GM19468 (cell line): ENCODE data around the gene TNFSF9.
"Not testable (repeated sequence)": the region's sequence is repeated elsewhere in the genome, so short reads cannot be mapped to it uniquely, and the experiment has no call there.

Experiments
- ATAC-seq: cut with Tn5 transposase; IDR thresholded peaks from one replicate; pipeline ENCODE4 v1.9.1; 2021; ENCODE audit warnings: mild to moderate bottlenecking, moderate library complexity, moderate number of reproducible peaks; ENCODE audit not compliant: unreplicated experiment; ENCODE audit errors: extremely low read depth

Gene TNFSF9

DNA sequence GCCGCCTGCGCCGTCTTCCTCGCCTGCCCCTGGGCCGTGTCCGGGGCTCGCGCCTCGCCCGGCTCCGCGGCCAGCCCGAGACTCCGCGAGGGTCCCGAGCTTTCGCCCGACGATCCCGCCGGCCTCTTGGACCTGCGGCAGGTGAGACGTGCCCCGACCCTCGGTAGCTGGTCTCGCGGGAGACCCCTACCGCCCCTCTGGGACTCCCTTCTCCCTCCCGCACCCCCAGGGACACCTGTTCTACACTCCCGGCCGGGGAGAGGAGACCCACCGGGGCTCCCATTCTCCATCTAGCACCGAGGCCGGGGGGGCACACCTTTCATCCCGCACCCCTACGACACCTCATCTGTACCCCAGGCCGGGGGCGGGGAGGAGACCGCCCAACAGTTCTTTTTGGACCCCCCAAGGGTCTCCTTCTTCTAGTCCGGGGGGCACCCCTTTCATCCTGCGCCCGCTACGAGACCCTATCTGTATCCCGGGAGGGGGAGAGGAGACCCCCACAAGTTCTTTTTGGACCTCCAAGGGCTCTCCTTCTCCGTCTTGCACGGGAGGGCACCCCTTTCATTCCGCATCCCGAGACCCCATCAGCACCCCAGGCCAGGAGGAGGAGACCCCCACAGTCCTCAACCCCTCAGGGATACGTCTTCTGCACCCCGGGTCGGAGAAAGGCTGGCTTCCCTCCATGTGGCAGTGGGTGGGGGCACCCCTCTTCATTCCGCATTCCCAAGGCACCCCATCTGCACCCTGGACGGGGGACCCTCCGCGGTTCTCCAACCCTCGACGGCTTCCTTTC, 533 bp downstream of the TNFSF9 start:
- no peak for ATAC-seq

DNA sequence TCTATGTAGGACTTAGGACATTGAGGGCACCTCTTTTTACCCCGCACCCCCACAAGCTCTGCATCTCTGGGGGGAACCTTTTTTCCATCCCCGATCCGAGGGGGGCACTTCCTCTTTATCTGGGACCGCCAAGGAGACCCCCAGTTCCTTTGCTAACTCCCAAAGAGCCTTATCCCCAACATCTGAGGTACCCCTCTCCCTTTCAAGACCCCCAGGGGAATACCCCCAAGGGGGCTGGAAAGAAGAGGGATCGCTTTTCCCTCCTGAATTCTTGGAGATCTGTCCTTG, 1.1 kb downstream of the TNFSF9 start:
- no peak for ATAC-seq

DNA sequence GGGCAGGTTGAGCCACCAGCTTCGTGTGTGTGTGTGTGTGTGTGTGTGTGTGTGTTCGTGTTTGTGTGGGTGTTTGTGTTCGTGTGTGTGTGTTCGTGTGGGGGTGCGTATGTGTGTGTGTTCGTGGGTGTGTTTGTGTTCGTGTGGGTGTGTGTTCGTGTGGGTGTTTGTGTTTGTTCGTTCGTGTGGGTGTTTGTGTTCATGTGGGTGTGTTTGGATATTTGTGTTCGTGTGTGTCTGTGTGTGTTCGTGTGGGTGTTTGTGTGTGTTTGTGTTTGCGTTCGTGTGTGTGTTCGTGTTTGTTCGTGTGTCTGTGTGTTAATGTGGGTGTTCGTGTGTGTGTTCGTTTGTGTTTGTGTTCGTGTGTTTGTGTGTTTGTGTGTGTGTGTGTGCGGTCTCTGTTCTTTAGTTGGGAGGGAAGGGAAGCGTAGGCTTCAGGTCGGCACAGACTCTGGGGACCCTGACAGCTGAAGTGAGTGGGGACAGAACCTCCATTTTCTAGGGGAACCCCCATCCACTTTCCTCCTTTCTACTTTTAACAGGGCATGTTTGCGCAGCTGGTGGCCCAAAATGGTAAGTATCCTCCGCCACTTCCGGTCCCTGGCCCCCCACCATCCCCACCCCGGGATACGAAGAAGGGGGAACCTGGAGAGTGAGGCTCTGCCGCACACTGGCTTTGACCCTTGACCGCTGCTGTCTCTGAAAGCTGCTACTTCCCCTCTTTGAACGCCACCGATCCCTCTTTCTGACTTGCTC, 1.6 kb downstream of the TNFSF9 start:
- ATAC-seq, result no peak

DNA sequence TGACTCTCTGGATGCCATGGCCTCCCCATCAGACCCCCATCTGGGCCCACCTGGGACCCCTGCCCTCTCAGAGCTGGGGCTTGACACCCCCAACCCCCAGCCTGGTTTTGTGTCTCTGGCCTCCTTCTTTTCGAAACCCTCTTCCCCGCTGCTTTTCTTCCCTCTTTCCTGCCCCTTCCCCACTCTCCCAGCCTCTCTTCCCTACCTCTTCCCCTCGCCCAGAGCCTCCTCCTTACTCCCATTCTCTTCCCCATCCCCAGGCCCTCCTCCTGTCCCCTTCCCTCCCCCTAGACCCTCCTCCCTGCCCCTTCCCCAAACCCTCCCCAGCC, 2.1 kb downstream of the TNFSF9 start:
- no peak for ATAC-seq

DNA sequence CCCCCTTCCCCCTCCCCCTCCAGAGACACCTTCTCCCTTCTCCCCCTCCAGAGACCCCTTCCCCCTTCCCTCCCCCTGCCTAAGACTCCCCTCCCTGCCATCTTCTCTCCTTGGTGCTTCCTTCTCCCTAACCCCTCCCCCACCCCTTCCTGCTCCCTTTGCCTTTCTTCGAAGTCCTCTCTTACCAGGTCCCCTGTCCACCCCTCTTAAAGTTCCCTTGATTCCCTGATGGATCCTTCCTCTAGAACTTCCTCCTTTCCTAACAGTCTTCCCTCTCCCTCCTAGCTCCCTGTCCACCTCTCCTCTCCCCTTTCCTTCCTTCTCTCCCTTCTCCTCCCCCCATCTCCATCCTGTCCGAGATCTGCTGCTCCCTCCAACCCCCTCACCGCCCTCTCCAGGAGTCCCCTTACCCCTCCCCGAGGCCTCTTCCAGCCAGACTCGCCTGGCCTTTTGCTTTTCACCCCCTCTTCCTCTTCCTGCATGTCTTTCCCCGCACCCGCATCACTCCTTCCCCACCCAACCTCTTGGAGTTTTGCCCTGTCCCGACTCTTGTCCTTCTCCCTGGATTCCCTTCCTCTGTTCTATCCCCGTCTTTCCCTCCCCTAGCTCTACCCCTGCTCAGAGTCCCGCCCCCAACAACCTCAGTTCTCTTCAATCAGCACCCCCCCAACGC, 3.1 kb downstream of the TNFSF9 start:
- no peak for ATAC-seq

DNA sequence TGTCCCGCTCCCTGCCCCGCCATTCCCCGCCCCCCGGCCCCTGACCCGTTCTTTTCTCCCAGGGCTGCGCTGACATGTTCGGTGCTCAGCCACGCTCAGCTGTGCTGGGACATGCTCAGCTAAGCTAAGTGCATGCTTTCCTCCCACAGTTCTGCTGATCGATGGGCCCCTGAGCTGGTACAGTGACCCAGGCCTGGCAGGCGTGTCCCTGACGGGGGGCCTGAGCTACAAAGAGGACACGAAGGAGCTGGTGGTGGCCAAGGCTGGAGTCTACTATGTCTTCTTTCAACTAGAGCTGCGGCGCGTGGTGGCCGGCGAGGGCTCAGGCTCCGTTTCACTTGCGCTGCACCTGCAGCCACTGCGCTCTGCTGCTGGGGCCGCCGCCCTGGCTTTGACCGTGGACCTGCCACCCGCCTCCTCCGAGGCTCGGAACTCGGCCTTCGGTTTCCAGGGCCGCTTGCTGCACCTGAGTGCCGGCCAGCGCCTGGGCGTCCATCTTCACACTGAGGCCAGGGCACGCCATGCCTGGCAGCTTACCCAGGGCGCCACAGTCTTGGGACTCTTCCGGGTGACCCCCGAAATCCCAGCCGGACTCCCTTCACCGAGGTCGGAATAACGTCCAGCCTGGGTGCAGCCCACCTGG, 3.7 kb downstream of the TNFSF9 start:
- no peak for ATAC-seq

DNA sequence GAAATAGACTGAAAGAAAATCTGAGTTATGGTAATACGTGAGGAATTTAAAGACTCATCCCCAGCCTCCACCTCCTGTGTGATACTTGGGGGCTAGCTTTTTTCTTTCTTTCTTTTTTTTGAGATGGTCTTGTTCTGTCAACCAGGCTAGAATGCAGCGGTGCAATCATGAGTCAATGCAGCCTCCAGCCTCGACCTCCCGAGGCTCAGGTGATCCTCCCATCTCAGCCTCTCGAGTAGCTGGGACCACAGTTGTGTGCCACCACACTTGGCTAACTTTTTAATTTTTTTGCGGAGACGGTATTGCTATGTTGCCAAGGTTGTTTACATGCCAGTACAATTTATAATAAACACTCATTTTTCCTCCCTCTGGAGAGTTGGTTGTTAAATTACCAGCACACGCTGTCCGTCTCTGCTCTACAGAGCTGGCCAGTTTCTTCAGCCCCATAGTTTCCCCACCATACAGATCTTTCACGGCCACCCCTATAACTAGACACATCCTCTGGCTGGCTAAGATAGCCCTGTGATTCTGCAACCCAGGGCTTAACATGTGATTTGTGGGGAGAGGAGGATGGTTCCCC, 4.8 kb downstream of the TNFSF9 start:
- no peak for ATAC-seq

DNA sequence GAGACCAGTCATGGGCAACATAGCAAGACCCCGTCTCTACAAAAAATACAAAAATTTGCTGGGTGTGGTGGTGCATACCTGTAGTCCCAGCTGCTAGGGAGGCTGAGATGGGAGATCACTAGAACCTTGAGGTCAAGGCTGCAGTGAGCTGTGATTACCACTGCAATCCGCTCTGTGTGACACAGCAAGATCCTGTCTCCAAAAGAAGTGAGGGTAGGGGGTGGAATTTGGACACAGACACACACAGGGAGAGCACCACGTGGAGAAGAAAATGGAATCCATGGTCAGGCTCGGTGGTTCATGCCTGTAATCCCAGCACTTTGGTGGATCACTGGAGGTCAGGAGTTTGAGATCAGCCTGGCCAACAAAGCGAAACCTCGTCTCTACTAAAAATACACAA, 8.7 kb downstream of the TNFSF9 start:
- ATAC-seq, result no peak

DNA sequence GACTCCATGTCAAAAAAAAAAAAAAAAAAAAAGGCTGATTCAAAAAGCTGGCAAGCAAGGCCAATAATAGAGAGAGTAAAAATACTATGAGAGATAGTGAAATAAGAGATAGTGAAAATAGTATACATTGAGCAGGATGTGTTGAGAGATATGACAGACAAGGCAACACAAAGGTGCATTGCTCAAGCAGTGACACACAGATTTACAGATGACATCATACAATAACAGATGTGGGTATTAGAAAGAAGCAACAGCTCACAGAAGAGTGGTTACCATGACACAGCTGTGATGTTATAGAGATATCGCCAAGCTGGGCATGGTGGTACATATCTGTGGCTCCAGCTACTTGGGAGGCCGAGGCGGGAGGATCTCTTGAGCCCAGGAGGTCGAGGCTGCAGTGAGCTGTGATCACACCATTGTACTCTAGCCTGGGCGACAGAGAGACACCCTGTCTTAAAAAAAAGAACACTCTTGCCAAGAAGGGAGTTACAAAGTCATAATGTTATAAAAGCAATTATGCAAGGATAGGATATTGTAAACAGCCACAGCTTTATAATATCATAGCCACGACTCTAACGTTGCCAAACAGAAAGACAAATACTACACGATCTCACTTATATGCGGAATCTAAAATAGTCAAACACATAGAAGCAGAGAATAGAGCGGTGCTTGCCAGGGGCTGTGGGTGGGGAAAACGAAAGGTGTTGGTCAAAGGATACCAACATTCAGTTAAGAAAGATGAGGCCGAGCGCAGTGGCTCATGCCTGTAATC, 10.3 kb downstream of the TNFSF9 start:
- ATAC-seq, result no peak

DNA sequence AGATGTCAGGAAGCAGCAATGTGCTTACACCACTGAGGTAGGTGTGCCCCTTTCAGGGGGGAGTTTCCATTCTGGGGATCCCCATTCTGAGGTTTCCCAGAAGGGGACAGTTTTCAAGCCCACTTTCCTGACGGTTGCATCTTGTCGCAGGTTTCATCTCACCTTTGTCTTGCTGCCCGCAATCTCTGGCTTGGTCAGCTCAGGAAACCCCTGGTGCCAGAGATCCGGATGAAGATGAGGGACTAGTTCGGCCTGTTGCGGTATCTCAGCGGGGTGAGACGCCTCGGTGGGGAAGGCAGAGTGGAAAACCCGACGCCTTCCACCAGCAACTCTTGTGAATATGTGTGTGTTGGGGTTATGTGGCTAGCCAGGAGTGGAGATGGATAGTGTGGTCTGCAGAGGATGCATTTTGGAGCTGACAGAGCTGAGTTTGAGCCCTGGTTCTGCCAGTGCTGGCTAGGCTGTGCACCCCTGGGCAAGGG, 13.1 kb downstream of the TNFSF9 start:
- no peak for ATAC-seq

DNA sequence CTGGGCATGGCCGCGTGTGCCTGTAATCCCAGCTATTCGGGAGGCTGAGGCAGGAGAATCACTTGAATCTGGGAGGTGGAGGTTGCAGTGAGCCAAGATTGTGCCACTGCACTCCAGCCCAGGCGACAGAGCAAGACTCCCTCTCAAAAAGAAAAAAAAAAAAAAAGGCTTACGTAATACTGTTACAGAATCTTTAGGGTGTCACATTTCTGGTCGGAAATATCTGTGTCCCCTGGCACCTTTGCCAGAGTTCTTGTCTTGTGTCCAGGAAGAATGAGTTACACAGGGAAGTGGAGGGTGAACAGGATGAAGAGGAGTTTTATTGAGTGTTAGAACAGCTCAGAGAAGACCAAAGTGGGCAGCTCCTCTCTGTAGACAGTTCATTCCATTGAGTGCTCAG, 19.9 kb downstream of the TNFSF9 start:
- not testable (repeated sequence) for ATAC-seq

DNA sequence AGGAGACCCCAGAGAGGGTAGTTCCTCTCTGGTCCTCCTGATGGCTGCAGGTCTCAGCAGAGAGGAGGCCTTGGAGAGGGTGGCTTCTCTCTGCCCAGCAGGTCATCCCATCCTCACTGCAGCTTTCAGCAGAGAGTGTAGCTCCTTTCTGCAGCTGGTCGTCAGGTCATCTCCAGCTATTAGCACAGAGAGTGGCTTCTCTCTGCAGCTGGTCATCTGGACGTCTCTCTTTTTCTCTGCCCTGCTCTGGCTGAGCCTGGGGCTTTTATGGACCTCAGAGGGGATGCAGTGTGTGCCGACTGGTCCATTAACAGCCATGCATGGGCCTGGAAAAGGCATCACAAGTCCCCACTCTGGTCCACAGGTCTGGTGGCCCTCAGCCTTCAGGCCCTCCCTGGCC, 20.3 kb downstream of the TNFSF9 start:
- ATAC-seq, result no peak

DNA sequence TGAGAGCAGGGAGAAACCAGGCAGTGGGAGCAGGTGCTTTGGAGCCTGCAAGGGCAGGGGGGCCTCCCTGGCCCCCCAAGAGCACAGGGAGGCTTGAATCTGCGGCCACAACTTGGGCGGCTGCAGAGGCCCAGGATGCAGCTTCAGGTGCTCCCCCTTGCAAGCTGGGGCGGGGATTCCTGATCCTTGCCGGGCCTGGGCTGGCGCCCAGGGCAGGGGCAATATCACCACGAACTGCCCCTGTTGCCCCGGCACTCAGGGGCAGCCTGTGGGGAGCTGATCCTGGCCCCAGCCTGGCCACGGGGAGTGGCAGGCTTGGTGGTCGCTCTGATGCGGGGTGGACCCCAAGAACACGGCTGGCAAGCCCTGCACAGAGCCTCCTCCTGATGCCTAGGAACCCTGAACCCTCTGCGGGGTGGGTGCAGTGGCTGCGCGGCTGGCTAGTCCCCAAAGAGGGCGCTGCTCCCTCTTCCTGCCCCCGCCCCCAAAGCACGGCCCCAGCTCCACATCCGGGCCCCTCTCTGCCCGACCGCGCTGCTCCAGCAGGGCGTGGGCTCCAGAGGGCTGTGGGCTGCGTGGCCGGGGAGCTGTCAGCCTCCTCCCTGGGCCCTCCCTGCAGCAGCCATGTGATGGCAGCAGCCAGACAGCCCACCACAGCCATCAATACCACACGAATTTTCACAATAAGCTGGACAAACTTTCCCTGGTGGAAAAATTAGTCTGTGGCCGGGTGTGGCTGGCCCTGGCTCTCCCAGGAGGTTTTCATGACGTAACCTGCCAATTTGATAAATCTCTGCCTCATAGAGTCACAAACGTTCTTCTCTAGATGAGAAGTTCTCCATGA, 21.0 kb downstream of the TNFSF9 start:
- ATAC-seq, result peak; percentile 25

DNA sequence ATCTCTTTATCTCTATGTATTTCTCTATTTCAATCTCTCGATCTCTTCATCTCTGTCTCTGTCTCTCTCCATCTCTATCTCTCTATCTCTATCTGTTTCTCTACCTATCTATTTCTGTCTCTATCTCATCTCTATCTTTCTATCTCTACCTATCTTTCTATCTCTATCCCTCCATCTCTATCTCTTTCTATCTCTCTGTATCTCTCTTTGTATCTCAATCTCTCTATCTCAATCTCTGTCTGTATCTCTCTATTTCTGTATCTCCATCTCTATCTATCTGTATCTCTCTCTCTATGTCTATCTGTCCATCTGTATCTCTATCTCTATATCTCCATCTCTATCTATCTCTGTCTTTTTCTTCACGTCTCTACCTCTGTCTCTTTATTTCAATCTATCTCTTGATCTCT, 25.2 kb downstream of the TNFSF9 start:
- ATAC-seq, result no peak

DNA sequence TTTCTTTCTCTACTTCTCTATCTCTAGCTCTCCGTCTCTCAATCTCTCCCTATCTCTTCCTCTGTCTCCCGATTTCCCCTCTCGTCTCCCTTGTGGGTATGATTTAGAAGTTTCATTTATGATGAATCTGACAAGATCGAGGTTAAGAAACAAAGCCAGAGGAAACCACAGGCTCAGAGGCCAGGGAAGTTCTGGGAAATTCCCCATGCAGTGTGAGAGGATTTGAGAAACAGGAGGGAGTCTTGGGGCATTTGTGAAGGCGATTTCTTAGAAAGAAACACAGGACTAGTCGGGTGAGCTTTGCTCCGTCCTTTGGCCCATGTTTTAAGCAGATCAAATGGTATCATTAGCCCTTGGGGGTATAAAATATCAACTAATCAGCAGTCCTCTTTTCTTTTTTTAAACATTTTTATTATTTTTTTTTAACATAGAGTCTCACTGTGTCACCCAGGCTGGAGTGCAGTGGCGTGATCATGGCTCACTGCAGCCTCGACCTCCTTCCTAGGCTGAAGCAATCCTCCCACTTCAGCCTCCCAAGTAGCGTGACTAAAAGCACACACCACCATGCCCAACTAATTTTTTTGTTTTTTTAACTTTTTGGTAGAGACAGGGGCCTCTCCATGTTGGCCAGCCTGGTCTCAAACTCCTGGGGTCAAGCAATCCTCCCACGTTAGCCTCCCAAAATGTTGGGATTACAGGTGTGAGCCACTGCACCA, 25.8 kb downstream of the TNFSF9 start:
- ATAC-seq, result no peak

DNA sequence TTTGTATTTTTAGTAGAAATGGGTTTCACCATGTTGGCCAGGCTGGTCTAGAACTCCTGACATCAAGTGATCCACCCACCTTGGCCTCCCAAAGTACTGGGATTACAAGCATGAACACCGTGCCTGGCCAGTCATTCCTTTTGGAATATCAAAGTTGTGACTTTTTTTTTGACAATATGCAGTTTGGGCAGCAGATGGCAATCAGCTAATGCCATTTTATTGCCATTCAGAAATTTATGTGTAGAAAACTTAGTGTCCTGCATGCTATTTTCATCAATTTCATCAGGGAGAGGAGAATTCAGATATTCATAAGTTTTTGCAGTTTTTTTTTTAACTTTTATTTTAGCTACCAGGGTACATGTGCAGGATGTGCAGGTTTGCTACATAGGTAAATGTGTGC, 31.6 kb downstream of the TNFSF9 start:
- ATAC-seq, result not testable (repeated sequence)

DNA sequence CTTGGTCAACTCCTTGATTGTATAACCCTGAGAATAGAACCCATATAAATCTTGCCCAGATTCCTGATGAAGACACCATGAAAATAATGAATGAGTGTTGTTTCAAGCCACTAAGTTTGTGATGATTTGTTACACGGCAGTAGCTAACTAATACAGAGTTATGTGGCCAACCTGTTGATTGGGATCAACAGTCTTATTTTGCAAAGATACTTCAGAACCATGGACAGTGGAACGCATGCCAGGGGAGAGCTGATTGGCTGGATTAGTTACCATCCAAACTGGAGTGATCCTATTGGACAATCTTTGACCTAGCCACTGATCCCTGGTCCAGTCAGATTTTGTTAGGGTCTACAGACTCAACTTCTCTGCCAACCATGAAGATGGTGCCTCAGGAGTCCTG, 33.6 kb downstream of the TNFSF9 start:
- no peak for ATAC-seq

DNA sequence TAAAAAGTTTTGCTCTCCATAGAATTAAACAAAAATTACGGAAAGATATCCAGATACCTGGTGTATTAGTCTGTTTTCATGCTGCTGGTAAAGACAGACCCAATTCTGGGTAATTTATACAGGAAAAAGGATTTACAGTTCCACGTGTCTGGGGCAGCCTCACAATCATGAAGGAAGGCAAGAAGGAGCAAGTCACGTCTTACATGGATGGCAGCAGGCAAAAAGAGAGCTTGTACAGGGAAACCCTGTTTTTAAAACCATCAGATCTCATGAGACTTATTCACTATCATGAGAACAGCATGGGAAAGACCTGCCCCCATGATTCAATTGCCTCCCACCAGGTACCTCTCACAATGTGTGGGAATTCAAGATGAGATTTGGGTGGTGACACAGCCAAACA, 35.9 kb downstream of the TNFSF9 start:
- not testable (repeated sequence) for ATAC-seq
